Liver (tissue), 9 donors: ENCODE results near the gene UBE2K. TPM values are rescaled to one million over a fixed set of nuclear protein-coding genes. Genes with fewer than 3 reads are reported as not detected.
"Not testable (repeated sequence)": the region's sequence is repeated elsewhere in the genome, so short reads cannot be mapped to it uniquely, and the experiment has no call there.

ENCODE experiments used
- DNase-seq: peaks from one replicate; pipeline ENCODE4 v3.0.0-alpha.2; 2017; ENCODE audit warnings: low spot score
- H3K27ac ChIP-seq, 2 donors: one replicate each; pipeline ENCODE4 v1.7.0; 2013; ENCODE audit warnings: inconsistent platforms in 2 of 2, low read length in 2 of 2, control low read depth in 1 of 2, low read depth in 1 of 2, mild to moderate bottlenecking in 1 of 2
- H3K27me3 ChIP-seq, 4 donors: one replicate each; pipeline versions ENCODE4 v1.6.1 to v1.7.0; 2013; ENCODE audit warnings: low read length in 3 of 4, inconsistent platforms in 1 of 4, mild to moderate bottlenecking in 1 of 4, moderate library complexity in 1 of 4; ENCODE audit not compliant: control insufficient read depth in 4 of 4, insufficient read depth in 4 of 4
- H3K36me3 ChIP-seq, 4 donors: one replicate each; pipeline versions ENCODE4 v1.6.1 to v1.7.0; 2013; ENCODE audit warnings: low read length in 3 of 4, mild to moderate bottlenecking in 3 of 4, low read depth in 1 of 4, moderate library complexity in 1 of 4; ENCODE audit not compliant: control insufficient read depth in 4 of 4, insufficient read depth in 3 of 4
- H3K4me1 ChIP-seq, 4 donors: one replicate each; pipeline versions ENCODE4 v1.6.1 to v1.7.0; 2013; ENCODE audit warnings: low read length in 3 of 4, mild to moderate bottlenecking in 3 of 4, moderate library complexity in 1 of 4; ENCODE audit not compliant: control insufficient read depth in 4 of 4, insufficient read depth in 4 of 4
- H3K4me3 ChIP-seq, 3 donors: one replicate each; pipeline versions ENCODE4 v1.6.1 to v1.7.0; 2013; ENCODE audit warnings: low read length in 3 of 3, control low read depth in 1 of 3, low read depth in 1 of 3, mild to moderate bottlenecking in 1 of 3
- H3K9ac ChIP-seq, 2 donors: one replicate each; pipeline ENCODE4 v1.7.0; 2013; ENCODE audit warnings: low read length in 2 of 2, mild to moderate bottlenecking in 2 of 2, moderate library complexity in 2 of 2, control low read depth in 1 of 2, low read depth in 1 of 2
- H3K9me3 ChIP-seq, 4 donors: one replicate each; pipeline versions ENCODE4 v1.6.1 to v1.7.0; 2013; ENCODE audit warnings: low read length in 3 of 4; ENCODE audit not compliant: control insufficient read depth in 4 of 4
- EGR1 ChIP-seq, 2 donors: IDR thresholded peaks; 2 replicates each; pipeline ENCODE4 v1.6.1; 2016 to 2018; ENCODE audit warnings: antibody characterized with exemption in 2 of 2, low read depth in 2 of 2
- FOXA1 ChIP-seq: IDR thresholded peaks from 2 replicates; pipeline ENCODE4 v1.6.1; 2016; ENCODE audit warnings: antibody characterized with exemption
- FOXA2 ChIP-seq: IDR thresholded peaks from 2 replicates; pipeline ENCODE4 v1.6.1; 2016; ENCODE audit warnings: antibody characterized with exemption
- GABPA ChIP-seq, 2 donors: IDR thresholded peaks in 1 of 2; conservative IDR thresholded peaks in 1 of 2; 2 replicates each; pipeline ENCODE4 v1.6.1; 2016; ENCODE audit warnings: antibody characterized with exemption in 2 of 2, mild to moderate bottlenecking in 1 of 2, moderate library complexity in 1 of 2
- HNF4G ChIP-seq: IDR thresholded peaks from 2 replicates; pipeline ENCODE4 v1.6.1; 2016; ENCODE audit warnings: antibody characterized with exemption
- JUND ChIP-seq, 2 donors: IDR thresholded peaks; 2 replicates each; pipeline ENCODE4 v1.6.1; 2016; ENCODE audit warnings: antibody characterized with exemption in 2 of 2
- NR2F2 ChIP-seq: IDR thresholded peaks from 2 replicates; pipeline ENCODE4 v1.6.1; 2016; ENCODE audit warnings: antibody characterized with exemption
- RAD21 ChIP-seq, 2 donors: IDR thresholded peaks; 2 replicates each; pipeline ENCODE4 v1.6.1; 2016; ENCODE audit warnings: antibody characterized with exemption in 2 of 2, mild to moderate bottlenecking in 2 of 2
- REST ChIP-seq: IDR thresholded peaks from 2 replicates; pipeline ENCODE4 v1.6.1; 2016; ENCODE audit warnings: antibody characterized with exemption, mild to moderate bottlenecking
- RXRA ChIP-seq, 2 donors: IDR thresholded peaks; 2 replicates each; pipeline ENCODE4 v1.6.1; 2017 to 2018; ENCODE audit warnings: antibody characterized with exemption in 2 of 2, mild to moderate bottlenecking in 1 of 2
- SP1 ChIP-seq: IDR thresholded peaks from 2 replicates; pipeline ENCODE4 v1.6.1; 2018; ENCODE audit warnings: antibody characterized with exemption, mild to moderate bottlenecking
- TAF1 ChIP-seq: conservative IDR thresholded peaks from 2 replicates; pipeline ENCODE4 v1.6.1; 2016; ENCODE audit warnings: antibody characterized with exemption, mild to moderate bottlenecking
- YY1 ChIP-seq: IDR thresholded peaks from 2 replicates; pipeline ENCODE4 v1.6.1; 2016; ENCODE audit warnings: antibody characterized with exemption, mild to moderate bottlenecking
- WGBS: extraction: QIAGEN DNeasy Blood & Tissue Kit; methylation state at CpG from one replicate; pipeline ENCODE4 v1.1.7; 2013; 5-methylcytosine and 5-hydroxymethylcytosine counted together
- polyA plus RNA-seq, 2 donors: library from polyadenylated mRNA; stranded (reverse) in 1 of 2; unstranded in 1 of 2; fragments of 200-250 nt in 1 of 2; fragments of >200 nt in 1 of 2; fragmentation: Nextera tagmentation in 1 of 2; extraction: Ambion mirVana in 1 of 2; gene quantifications; one replicate each; pipeline versions ENCODE4 v1.2.1 to v1.2.3, GENCODE V29; 2013 to 2015
- total RNA-seq, 2 donors: library from RNA; depleted of rRNA; stranded (reverse); fragments of >200 nt; gene quantifications; one replicate each; pipeline ENCODE4 v1.2.3, GENCODE V29; 2014
- TF ChIP-seq, protein P1 (sequence below): fragments of 150-350 bp; IDR thresholded peaks from 2 replicates; pipeline ENCODE4 v1.5.1; 2017; ENCODE audit warnings: improper control_type of control experiment, low read depth, low read length; ENCODE audit not compliant: missing input control
- TF ChIP-seq, protein P2 (sequence below): IDR thresholded peaks from 2 replicates; pipeline ENCODE4 v1.6.1; 2016; ENCODE audit warnings: antibody characterized with exemption
- TF ChIP-seq, protein P3 (sequence below): IDR thresholded peaks from 2 replicates; pipeline ENCODE4 v1.6.1; 2016; ENCODE audit warnings: antibody characterized with exemption
- TF ChIP-seq, protein P4 (sequence below): IDR thresholded peaks from 2 replicates; pipeline ENCODE4 v1.6.1; 2016; ENCODE audit warnings: antibody characterized with exemption
- donor health status: healthy.
- donor health status: healthy.
- donor health status: healthy.
- donor health status: healthy.
- donor health status: healthy.

UBE2K gene
- total and polyA plus RNA-seq, 4 donors = 21.5 to 45.3 (median 26.0) TPM

- H3K27ac ChIP-seq, DNase-seq, H3K9me3 ChIP-seq, H3K4me3 ChIP-seq, H3K4me1 ChIP-seq, H3K9ac ChIP-seq, H3K36me3 ChIP-seq, H3K27me3 ChIP-seq: not testable (repeated sequence)
- WGBS = 93% methylated on average over 10 of the region's 10 CpGs
These were observed 41.7 kb downstream of the UBE2K start for GRCh38 chr4:39739591-39739990.

- Histone ChIP-seq H3K4me1 (no peaks in the 10 kb centered on the region), H3K36me3 (peaks cover 0 to 8% (median 2%) of the 10 kb centered on the region in 4 donors), H3K9ac (no peak overlapping the region), H3K27ac (no peak overlapping the region), H3K9me3 (no peaks in the 10 kb centered on the region), H3K27me3 (no peaks in the 10 kb centered on the region), H3K4me3 (no peak overlapping the region)
- WGBS = 93% methylated on average over 2 of the region's 2 CpGs
- TF ChIP-seq GABPA (IDR thresholded peaks at IDR 0.05 in 1 of 2, conservative IDR thresholded peaks at IDR 0.05 in 1 of 2) = no peak
- TF ChIP-seq, protein P1, sequence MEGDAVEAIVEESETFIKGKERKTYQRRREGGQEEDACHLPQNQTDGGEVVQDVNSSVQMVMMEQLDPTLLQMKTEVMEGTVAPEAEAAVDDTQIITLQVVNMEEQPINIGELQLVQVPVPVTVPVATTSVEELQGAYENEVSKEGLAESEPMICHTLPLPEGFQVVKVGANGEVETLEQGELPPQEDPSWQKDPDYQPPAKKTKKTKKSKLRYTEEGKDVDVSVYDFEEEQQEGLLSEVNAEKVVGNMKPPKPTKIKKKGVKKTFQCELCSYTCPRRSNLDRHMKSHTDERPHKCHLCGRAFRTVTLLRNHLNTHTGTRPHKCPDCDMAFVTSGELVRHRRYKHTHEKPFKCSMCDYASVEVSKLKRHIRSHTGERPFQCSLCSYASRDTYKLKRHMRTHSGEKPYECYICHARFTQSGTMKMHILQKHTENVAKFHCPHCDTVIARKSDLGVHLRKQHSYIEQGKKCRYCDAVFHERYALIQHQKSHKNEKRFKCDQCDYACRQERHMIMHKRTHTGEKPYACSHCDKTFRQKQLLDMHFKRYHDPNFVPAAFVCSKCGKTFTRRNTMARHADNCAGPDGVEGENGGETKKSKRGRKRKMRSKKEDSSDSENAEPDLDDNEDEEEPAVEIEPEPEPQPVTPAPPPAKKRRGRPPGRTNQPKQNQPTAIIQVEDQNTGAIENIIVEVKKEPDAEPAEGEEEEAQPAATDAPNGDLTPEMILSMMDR = no peak
- TF ChIP-seq TAF1 = no peak
- TF ChIP-seq REST = no peak
- no peak for TF ChIP-seq FOXA1
- TF ChIP-seq RAD21 (IDR thresholded peaks at IDR 0.05) = no peak
- TF ChIP-seq NR2F2 = no peak
- no peak for TF ChIP-seq HNF4G
- TF ChIP-seq FOXA2 = no peak
- TF ChIP-seq SP1 = no peak
- no peak for TF ChIP-seq RXRA (IDR thresholded peaks at IDR 0.05)
- TF ChIP-seq YY1 = no peak
- no peak for TF ChIP-seq EGR1 (IDR thresholded peaks at IDR 0.05; ENCODE audit: low read depth in 2 of 2)
- DNase-seq = no peak
These were observed 43.5 kb downstream of the UBE2K start for GRCh38 chr4:39741401-39741800.

GRCh38 chr4:39745920-39746319 is 48.0 kb downstream of the UBE2K start:
- Histone ChIP-seq H3K9me3 (no peaks in the 10 kb centered on the region), H3K36me3 (peaks cover 3 to 5% (median 4%) of the 10 kb centered on the region in 4 donors), H3K9ac (no peak overlapping the region), H3K27ac (no peak overlapping the region), H3K4me1 (no peaks in the 10 kb centered on the region), H3K4me3 (no peak overlapping the region), H3K27me3 (no peaks in the 10 kb centered on the region)
- TF ChIP-seq, protein P2, sequence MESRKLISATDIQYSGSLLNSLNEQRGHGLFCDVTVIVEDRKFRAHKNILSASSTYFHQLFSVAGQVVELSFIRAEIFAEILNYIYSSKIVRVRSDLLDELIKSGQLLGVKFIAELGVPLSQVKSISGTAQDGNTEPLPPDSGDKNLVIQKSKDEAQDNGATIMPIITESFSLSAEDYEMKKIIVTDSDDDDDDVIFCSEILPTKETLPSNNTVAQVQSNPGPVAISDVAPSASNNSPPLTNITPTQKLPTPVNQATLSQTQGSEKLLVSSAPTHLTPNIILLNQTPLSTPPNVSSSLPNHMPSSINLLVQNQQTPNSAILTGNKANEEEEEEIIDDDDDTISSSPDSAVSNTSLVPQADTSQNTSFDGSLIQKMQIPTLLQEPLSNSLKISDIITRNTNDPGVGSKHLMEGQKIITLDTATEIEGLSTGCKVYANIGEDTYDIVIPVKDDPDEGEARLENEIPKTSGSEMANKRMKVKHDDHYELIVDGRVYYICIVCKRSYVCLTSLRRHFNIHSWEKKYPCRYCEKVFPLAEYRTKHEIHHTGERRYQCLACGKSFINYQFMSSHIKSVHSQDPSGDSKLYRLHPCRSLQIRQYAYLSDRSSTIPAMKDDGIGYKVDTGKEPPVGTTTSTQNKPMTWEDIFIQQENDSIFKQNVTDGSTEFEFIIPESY = no peak
- TF ChIP-seq, protein P3, sequence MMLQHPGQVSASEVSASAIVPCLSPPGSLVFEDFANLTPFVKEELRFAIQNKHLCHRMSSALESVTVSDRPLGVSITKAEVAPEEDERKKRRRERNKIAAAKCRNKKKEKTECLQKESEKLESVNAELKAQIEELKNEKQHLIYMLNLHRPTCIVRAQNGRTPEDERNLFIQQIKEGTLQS = no peak
- no peak for TF ChIP-seq NR2F2
- TF ChIP-seq JUND (IDR thresholded peaks at IDR 0.05) = no peak
- TF ChIP-seq SP1 = no peak
- TF ChIP-seq GABPA (IDR thresholded peaks at IDR 0.05 in 1 of 2, conservative IDR thresholded peaks at IDR 0.05 in 1 of 2) = no peak
- no peak for TF ChIP-seq REST
- TF ChIP-seq, protein P4, sequence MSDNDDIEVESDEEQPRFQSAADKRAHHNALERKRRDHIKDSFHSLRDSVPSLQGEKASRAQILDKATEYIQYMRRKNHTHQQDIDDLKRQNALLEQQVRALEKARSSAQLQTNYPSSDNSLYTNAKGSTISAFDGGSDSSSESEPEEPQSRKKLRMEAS = no peak
- no peak for TF ChIP-seq RXRA (IDR thresholded peaks at IDR 0.05)
- no peak for TF ChIP-seq FOXA2
- TF ChIP-seq TAF1 = no peak
- WGBS = 92% methylated on average over 1 of the region's 1 CpG
- DNase-seq = no peak
